C4-2B (cell line): ENCODE data around the gene RANBP3L.

Source experiments
- CTCF ChIP-seq: fragments of 450-650 bp; conservative IDR thresholded peaks from 2 replicates; pipeline ENCODE4 v1.5.1; 2017; ENCODE audit warnings: mild to moderate bottlenecking
- ZFX ChIP-seq: fragments of 450-650 bp; IDR thresholded peaks from 2 replicates; pipeline ENCODE4 v1.6.1; 2017

GRCh38 chr5:36244076-36244475, 57.6 kb downstream of the RANBP3L start:
- no peak for TF ChIP-seq ZFX
- no peak for TF ChIP-seq CTCF
